ENCODE measurements around the gene ANKLE1.

ANKLE1 gene

GRCh38 chr19:17322854-17323253 is 41.2 kb downstream of the ANKLE1 start:
- TF ChIP-seq POU2F2 (IDR thresholded peaks at IDR 0.05; ENCODE audit: low read depth, low read length) (no peak), POLR2A (IDR thresholded peaks at IDR 0.05; ENCODE audit: low read depth, low read length) (no peak), TAF1 (IDR thresholded peaks at IDR 0.05; ENCODE audit: low read depth, low read length) (no peak), PAX5 (IDR thresholded peaks at IDR 0.05; ENCODE audit: insufficient read depth, low read length, severe bottlenecking) (no peak), SPI1 (IDR thresholded peaks at IDR 0.05; ENCODE audit: low read depth, low read length) (no peak), POLR2AphosphoS5 (IDR thresholded peaks at IDR 0.05; ENCODE audit: low read depth, low read length) (no peak)
- DNase-seq (ENCODE audit: insufficient read length, low spot score) (no peak), FAIRE-seq (no peak)

- no peak for DNase-seq (ENCODE audit: insufficient read length, low spot score)
- TF ChIP-seq TAF1 (IDR thresholded peaks at IDR 0.05; ENCODE audit: low read depth, low read length) (no peak), PAX5 (IDR thresholded peaks at IDR 0.05; ENCODE audit: insufficient read depth, low read length, severe bottlenecking) (no peak)
- no peak for FAIRE-seq
Measured at GRCh38 chr19:17323300-17323963, 41.7 kb downstream of the ANKLE1 start.

- DNase-seq (ENCODE audit: insufficient read length, low spot score), result no peak
- no peak for TF ChIP-seq POLR2A (IDR thresholded peaks at IDR 0.05; ENCODE audit: low read depth, low read length)
- TF ChIP-seq POLR2AphosphoS5 (IDR thresholded peaks at IDR 0.05; ENCODE audit: low read depth, low read length), result no peak
- TF ChIP-seq SPI1 (IDR thresholded peaks at IDR 0.05; ENCODE audit: low read depth, low read length), result peak; percentile 50
- TF ChIP-seq TAF1 (IDR thresholded peaks at IDR 0.05; ENCODE audit: low read depth, low read length), result no peak
- FAIRE-seq, result no peak
Measured at GRCh38 chr19:17323964-17324332, 42.2 kb downstream of the ANKLE1 start.

GRCh38 chr19:17324357-17325114 is 42.8 kb downstream of the ANKLE1 start:
- no peak for DNase-seq (ENCODE audit: insufficient read length, low spot score)
- TF ChIP-seq SPI1 (IDR thresholded peaks at IDR 0.05; ENCODE audit: low read depth, low read length) (no peak), POLR2AphosphoS5 (IDR thresholded peaks at IDR 0.05; ENCODE audit: low read depth, low read length) (no peak), PAX5 (IDR thresholded peaks at IDR 0.05; ENCODE audit: insufficient read depth, low read length, severe bottlenecking) (no peak), TAF1 (IDR thresholded peaks at IDR 0.05; ENCODE audit: low read depth, low read length) (no peak), POLR2A (IDR thresholded peaks at IDR 0.05; ENCODE audit: low read depth, low read length) (no peak), POU2F2 (IDR thresholded peaks at IDR 0.05; ENCODE audit: low read depth, low read length) (no peak)
- no peak for FAIRE-seq

GRCh38 chr19:17325133-17325532 is 43.4 kb downstream of the ANKLE1 start:
- FAIRE-seq (no peak), DNase-seq (ENCODE audit: insufficient read length, low spot score) (no peak)
- no peak for TF ChIP-seq TAF1 (IDR thresholded peaks at IDR 0.05; ENCODE audit: low read depth, low read length)
- no peak for TF ChIP-seq POU2F2 (IDR thresholded peaks at IDR 0.05; ENCODE audit: low read depth, low read length)
- no peak for TF ChIP-seq POLR2AphosphoS5 (IDR thresholded peaks at IDR 0.05; ENCODE audit: low read depth, low read length)

GRCh38 chr19:17325881-17326594 is 44.3 kb downstream of the ANKLE1 start:
- no peak for TF ChIP-seq PAX5 (IDR thresholded peaks at IDR 0.05; ENCODE audit: insufficient read depth, low read length, severe bottlenecking)
- TF ChIP-seq SPI1 (IDR thresholded peaks at IDR 0.05; ENCODE audit: low read depth, low read length), result no peak
- TF ChIP-seq POLR2A (IDR thresholded peaks at IDR 0.05; ENCODE audit: low read depth, low read length), result no peak
- TF ChIP-seq POLR2AphosphoS5 (IDR thresholded peaks at IDR 0.05; ENCODE audit: low read depth, low read length), result no peak
- TF ChIP-seq TAF1 (IDR thresholded peaks at IDR 0.05; ENCODE audit: low read depth, low read length), result no peak
- TF ChIP-seq POU2F2 (IDR thresholded peaks at IDR 0.05; ENCODE audit: low read depth, low read length), result no peak
- no peak for DNase-seq (ENCODE audit: insufficient read length, low spot score)
- FAIRE-seq, result no peak

GRCh38 chr19:17326595-17326966 is 44.9 kb downstream of the ANKLE1 start:
- no peak for FAIRE-seq
- no peak for DNase-seq (ENCODE audit: insufficient read length, low spot score)
- TF ChIP-seq POU2F2 (IDR thresholded peaks at IDR 0.05; ENCODE audit: low read depth, low read length), result no peak
- no peak for TF ChIP-seq POLR2A (IDR thresholded peaks at IDR 0.05; ENCODE audit: low read depth, low read length)
- no peak for TF ChIP-seq PAX5 (IDR thresholded peaks at IDR 0.05; ENCODE audit: insufficient read depth, low read length, severe bottlenecking)
- TF ChIP-seq TAF1 (IDR thresholded peaks at IDR 0.05; ENCODE audit: low read depth, low read length), result no peak
- no peak for TF ChIP-seq SPI1 (IDR thresholded peaks at IDR 0.05; ENCODE audit: low read depth, low read length)
- TF ChIP-seq POLR2AphosphoS5 (IDR thresholded peaks at IDR 0.05; ENCODE audit: low read depth, low read length), result no peak

GRCh38 chr19:17327068-17327653 is 45.5 kb downstream of the ANKLE1 start:
- DNase-seq (ENCODE audit: insufficient read length, low spot score) (no peak), FAIRE-seq (no peak)
- no peak for TF ChIP-seq POU2F2 (IDR thresholded peaks at IDR 0.05; ENCODE audit: low read depth, low read length)
- no peak for TF ChIP-seq POLR2AphosphoS5 (IDR thresholded peaks at IDR 0.05; ENCODE audit: low read depth, low read length)
- TF ChIP-seq POLR2A (IDR thresholded peaks at IDR 0.05; ENCODE audit: low read depth, low read length), result no peak
- TF ChIP-seq SPI1 (IDR thresholded peaks at IDR 0.05; ENCODE audit: low read depth, low read length), result no peak
- no peak for TF ChIP-seq PAX5 (IDR thresholded peaks at IDR 0.05; ENCODE audit: insufficient read depth, low read length, severe bottlenecking)
- TF ChIP-seq TAF1 (IDR thresholded peaks at IDR 0.05; ENCODE audit: low read depth, low read length), result no peak

GRCh38 chr19:17327654-17328516 is 46.2 kb downstream of the ANKLE1 start:
- TF ChIP-seq PAX5 (IDR thresholded peaks at IDR 0.05; ENCODE audit: insufficient read depth, low read length, severe bottlenecking) (no peak), POLR2A (IDR thresholded peaks at IDR 0.05; ENCODE audit: low read depth, low read length) (no peak), SPI1 (IDR thresholded peaks at IDR 0.05; ENCODE audit: low read depth, low read length) (no peak), POU2F2 (IDR thresholded peaks at IDR 0.05; ENCODE audit: low read depth, low read length) (no peak), POLR2AphosphoS5 (IDR thresholded peaks at IDR 0.05; ENCODE audit: low read depth, low read length) (no peak), TAF1 (IDR thresholded peaks at IDR 0.05; ENCODE audit: low read depth, low read length) (no peak)
- no peak for FAIRE-seq

More at GRCh38 chr19:17327654-17328516, 46.2 kb downstream of the ANKLE1 start:
- DNase-seq (ENCODE audit: insufficient read length, low spot score), result peak; percentile 85
